Esophagus muscularis mucosa (tissue), 4 donors: ENCODE measurements around the gene SPRR2G. TPM values are rescaled to one million over a fixed set of nuclear protein-coding genes. Genes with fewer than 3 reads are reported as not detected.

Experiments used
- DNase-seq: peaks from one replicate; pipeline ENCODE4 v3.0.0-alpha.2; 2017; ENCODE audit errors: extremely low spot score
- H3K27ac ChIP-seq, 4 donors: fragments of 200-600 bp; sonication (generic); replicated peaks in 1 of 4; 1 replicate in 3 of 4; 2 replicates in 1 of 4; pipeline ENCODE4 v1.5.1; 2016 to 2019; ENCODE audit warnings: mild to moderate bottlenecking in 1 of 4
- H3K27me3 ChIP-seq, 4 donors: fragments of 200-600 bp; sonication (generic); one replicate each; pipeline versions ENCODE4 v1.5.1 to v1.6.0; 2016 to 2019
- H3K36me3 ChIP-seq, 4 donors: fragments of 200-600 bp; sonication (generic); one replicate each; pipeline ENCODE4 v1.5.1; 2016 to 2019
- H3K4me1 ChIP-seq, 4 donors: fragments of 200-600 bp; sonication (generic); one replicate each; pipeline ENCODE4 v1.5.1; 2016 to 2019
- H3K4me3 ChIP-seq, 4 donors: fragments of 200-600 bp; sonication (generic); 1 replicate in 2 of 4; 2 replicates in 2 of 4; pipeline ENCODE4 v1.5.1; 2016 to 2019; ENCODE audit warnings: mild to moderate bottlenecking in 4 of 4, moderate library complexity in 1 of 4
- H3K9me3 ChIP-seq, 4 donors: fragments of 200-600 bp; sonication (generic); 1 replicate in 3 of 4; 2 replicates in 1 of 4; pipeline ENCODE4 v1.5.1; 2016 to 2019
- EP300 ChIP-seq: sonication (generic); formaldehyde crosslinking; IDR thresholded peaks from one replicate; pipeline ENCODE4 v1.6.1; 2017; ENCODE audit warnings: antibody characterized with exemption
- POLR2A ChIP-seq: fragments of 450-650 bp; IDR thresholded peaks from one replicate; pipeline ENCODE4 v1.6.1; 2017; ENCODE audit warnings: antibody characterized with exemption, moderate library complexity, mild to moderate bottlenecking, low read depth
- POLR2AphosphoS5 ChIP-seq, 2 donors: sonication (generic); formaldehyde crosslinking; IDR thresholded peaks; one replicate each; pipeline ENCODE4 v1.6.1; 2017; ENCODE audit warnings: antibody characterized with exemption in 2 of 2
- WGBS: methylation state at CpG from one replicate; pipeline ENCODE4 v1.1.5; 2018; 5-methylcytosine and 5-hydroxymethylcytosine counted together
- intact Hi-C: fragments of 100-400 bp; cut with DNase I; formaldehyde crosslinking; loops from one replicate; pipeline ENCODE4 v1.15.1; 2023
- small RNA-seq, 3 donors: library from RNA; depleted of rRNA; stranded (forward); fragments of <200 nt; gene quantifications; one replicate each; pipeline ENCODE3, GENCODE V24; 2016
- total RNA-seq, 4 donors: library from RNA; depleted of rRNA; stranded (reverse); fragments of >200 nt; gene quantifications; one replicate each; pipeline versions ENCODE4 v1.1.0 to v1.2.1, GENCODE V29; 2016
- TF ChIP-seq, protein P1 (sequence below), 3 experiments: fragments of 200-600 bp in 2 of 3; fragments of 450-650 bp in 1 of 3; sonication (generic) in 2 of 3; IDR thresholded peaks; one replicate each; pipeline ENCODE4 v1.5.1; 2017 to 2019; ENCODE audit warnings: antibody characterized with exemption in 3 of 3, mild to moderate bottlenecking in 2 of 3, moderate library complexity in 1 of 3

SPRR2G gene
- total RNA-seq, 4 donors from 2014 or later, result not detected

DNA sequence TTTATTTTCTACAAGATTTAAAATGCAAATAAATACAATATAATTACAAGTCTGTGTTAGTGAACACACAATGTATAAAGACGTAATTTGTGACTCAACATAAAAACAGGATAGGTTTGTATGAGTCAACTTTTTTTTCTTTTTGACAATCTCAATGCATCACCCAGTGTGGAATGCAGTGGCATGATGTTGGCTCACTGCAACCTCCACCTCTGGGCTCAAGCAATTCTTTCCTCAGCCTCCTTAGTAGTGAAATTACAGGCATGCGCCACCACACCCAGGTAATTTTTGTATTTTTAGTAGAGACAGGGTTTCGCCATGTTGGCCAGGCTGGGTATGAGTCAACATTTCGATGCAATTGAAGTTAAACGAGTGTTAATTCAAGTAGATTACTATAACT is 50.4 kb downstream of the SPRR2G start:
- H3K4me3 ChIP-seq, result no peak overlapping the region

More for the DNA sequence above, 50.4 kb downstream of the SPRR2G start:
- Histone ChIP-seq H3K27ac (no peak overlapping the region), H3K4me1 (no peaks in the 10 kb centered on the region), H3K27me3 (no peaks in the 10 kb centered on the region), H3K9me3 (peaks cover 0 to 6% (median 2%) of the 10 kb centered on the region in 4 donors), H3K36me3 (no peaks in the 10 kb centered on the region)
- no peak for DNase-seq
- WGBS, result 90% methylated on average over 5 of the region's 5 CpGs
- intact Hi-C loops, result no loop called here
- TF ChIP-seq EP300, result no peak
- TF ChIP-seq POLR2AphosphoS5 (IDR thresholded peaks at IDR 0.05), result no peak
- TF ChIP-seq, protein P1, sequence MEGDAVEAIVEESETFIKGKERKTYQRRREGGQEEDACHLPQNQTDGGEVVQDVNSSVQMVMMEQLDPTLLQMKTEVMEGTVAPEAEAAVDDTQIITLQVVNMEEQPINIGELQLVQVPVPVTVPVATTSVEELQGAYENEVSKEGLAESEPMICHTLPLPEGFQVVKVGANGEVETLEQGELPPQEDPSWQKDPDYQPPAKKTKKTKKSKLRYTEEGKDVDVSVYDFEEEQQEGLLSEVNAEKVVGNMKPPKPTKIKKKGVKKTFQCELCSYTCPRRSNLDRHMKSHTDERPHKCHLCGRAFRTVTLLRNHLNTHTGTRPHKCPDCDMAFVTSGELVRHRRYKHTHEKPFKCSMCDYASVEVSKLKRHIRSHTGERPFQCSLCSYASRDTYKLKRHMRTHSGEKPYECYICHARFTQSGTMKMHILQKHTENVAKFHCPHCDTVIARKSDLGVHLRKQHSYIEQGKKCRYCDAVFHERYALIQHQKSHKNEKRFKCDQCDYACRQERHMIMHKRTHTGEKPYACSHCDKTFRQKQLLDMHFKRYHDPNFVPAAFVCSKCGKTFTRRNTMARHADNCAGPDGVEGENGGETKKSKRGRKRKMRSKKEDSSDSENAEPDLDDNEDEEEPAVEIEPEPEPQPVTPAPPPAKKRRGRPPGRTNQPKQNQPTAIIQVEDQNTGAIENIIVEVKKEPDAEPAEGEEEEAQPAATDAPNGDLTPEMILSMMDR (IDR thresholded peaks at IDR 0.05), result no peak
- TF ChIP-seq POLR2A, result no peak

Small RNA genes within 50 kb of the gene (small RNA-seq; reads per million reads assigned to genes)
- 0 reads per million in 3 donors for gene SPRR2C

Other genes starting within 250 kb of the SPRR2G start
- not detected for gene IVL, start 242.3 kb downstream of the SPRR2G start, total RNA-seq
- gene SPRR5, start 203.7 kb downstream of the SPRR2G start, total RNA-seq, result not detected
- not detected for gene SPRR4, start 180.2 kb downstream of the SPRR2G start, total RNA-seq
- not detected for gene SPRR1A, start 166.8 kb downstream of the SPRR2G start, total RNA-seq
- gene SPRR3, start 149.1 kb downstream of the SPRR2G start, total RNA-seq, result 1 to 10 TPM in 2 of 4 donors, not detected in 2; 1.6 to 5.0 TPM
- not detected for gene SPRR1B, start 119.7 kb downstream of the SPRR2G start, total RNA-seq
- gene SPRR2D, start 109.8 kb downstream of the SPRR2G start, total RNA-seq, result 1 to 10 TPM in 1 of 4 donors, under 1 TPM in 1, not detected in 2; 0.57 to 1.7 TPM
- gene SPRR2A, start 93.4 kb downstream of the SPRR2G start, total RNA-seq, result 1 to 10 TPM in 1 of 4 donors, not detected in 3; 2.5 TPM
- gene SPRR2B, start 79.3 kb downstream of the SPRR2G start, total RNA-seq, result not detected
- not detected for gene SPRR2E, start 56.4 kb downstream of the SPRR2G start, total RNA-seq
- gene SPRR2F, start 37.4 kb downstream of the SPRR2G start, total RNA-seq, result not detected
- not detected for gene LELP1, start 52.5 kb upstream of the SPRR2G start, total RNA-seq
- gene PRR9, start 66.7 kb upstream of the SPRR2G start, total RNA-seq, result 1 to 10 TPM in 1 of 4 donors, not detected in 3; 1.2 TPM
- not detected for gene LORICRIN, start 108.8 kb upstream of the SPRR2G start, total RNA-seq
- not detected for gene PGLYRP3, start 162.1 kb upstream of the SPRR2G start, total RNA-seq
- not detected for gene PGLYRP4, start 198.0 kb upstream of the SPRR2G start, total RNA-seq
- gene S100A9, start 207.0 kb upstream of the SPRR2G start, total RNA-seq, result 100 to 1,000 TPM in 2 of 4 donors, 10 to 100 TPM in 2; 61.2 to 845 (median 119) TPM
- gene S100A12, start 224.7 kb upstream of the SPRR2G start, total RNA-seq, result 10 to 100 TPM in 1 of 4 donors, not detected in 3; 33.1 TPM
- gene S100A8, start 240.2 kb upstream of the SPRR2G start, total RNA-seq, result 100 to 1,000 TPM in 1 of 4 donors, 10 to 100 TPM in 2, 1 to 10 TPM in 1; 9.9 to 155 (median 12.0) TPM